ENCODE measurements around the gene CACNA1I.
"Not testable (repeated sequence)": the region's sequence is repeated elsewhere in the genome, so short reads cannot be mapped to it uniquely, and the experiment has no call there.

The CACNA1I gene

GRCh38 chr22:39733191-39733590, 162.6 kb downstream of the CACNA1I start:
- no peak overlapping the region for H3K27ac Mint-ChIP-seq
- H3K4me1 Mint-ChIP-seq, result peaks cover 22% of the 10 kb centered on the region
- no peaks in the 10 kb centered on the region for H3K36me3 Mint-ChIP-seq (ENCODE audit: low read depth)
- no peak overlapping the region for H3K4me3 Mint-ChIP-seq
- DNase-seq, result no peak
- H3K9me3 Mint-ChIP-seq, result no peaks in the 10 kb centered on the region
- peaks cover 14% of the 10 kb centered on the region for H3K27me3 Mint-ChIP-seq (ENCODE audit: low read depth, poor library complexity)
- TF ChIP-seq CTCF (IDR thresholded peaks at IDR 0.05), result no peak

GRCh38 chr22:39734046-39734445, 163.5 kb downstream of the CACNA1I start:
- not testable (repeated sequence) for H3K27ac Mint-ChIP-seq; DNase-seq; H3K9me3 Mint-ChIP-seq; H3K36me3 Mint-ChIP-seq (ENCODE audit: low read depth); H3K4me3 Mint-ChIP-seq
- peaks cover 22% of the 10 kb centered on the region for H3K4me1 Mint-ChIP-seq
- peaks cover 14% of the 10 kb centered on the region for H3K27me3 Mint-ChIP-seq (ENCODE audit: low read depth, poor library complexity)

GRCh38 chr22:39734866-39735265, 164.3 kb downstream of the CACNA1I start:
- H3K27ac Mint-ChIP-seq, result no peak overlapping the region
- H3K4me1 Mint-ChIP-seq, result peaks cover 18% of the 10 kb centered on the region
- no peak overlapping the region for H3K4me3 Mint-ChIP-seq
- no peak for TF ChIP-seq CTCF (IDR thresholded peaks at IDR 0.05)
- H3K27me3 Mint-ChIP-seq (ENCODE audit: low read depth, poor library complexity), result peaks cover 14% of the 10 kb centered on the region
- peaks cover 6% of the 10 kb centered on the region for H3K9me3 Mint-ChIP-seq
- no peak for DNase-seq
- no peaks in the 10 kb centered on the region for H3K36me3 Mint-ChIP-seq (ENCODE audit: low read depth)

GRCh38 chr22:39735776-39736175, 165.2 kb downstream of the CACNA1I start:
- Mint-ChIP-seq H3K4me3 (no peak overlapping the region), H3K4me1 (peaks cover 18% of the 10 kb centered on the region), H3K27me3 (ENCODE audit: low read depth, poor library complexity) (peaks cover 17% of the 10 kb centered on the region), H3K27ac (no peak overlapping the region), H3K36me3 (ENCODE audit: low read depth) (no peaks in the 10 kb centered on the region), H3K9me3 (peaks cover 6% of the 10 kb centered on the region)
- DNase-seq, result no peak
- no peak for TF ChIP-seq CTCF (IDR thresholded peaks at IDR 0.05)

- peaks cover 5% of the 10 kb centered on the region for H3K36me3 Mint-ChIP-seq (ENCODE audit: low read depth)
- no peak overlapping the region for H3K27ac Mint-ChIP-seq
- no peak for TF ChIP-seq CTCF (IDR thresholded peaks at IDR 0.05)
- no peak for DNase-seq
- peaks cover 16% of the 10 kb centered on the region for H3K9me3 Mint-ChIP-seq
- no peak overlapping the region for H3K4me3 Mint-ChIP-seq
- H3K27me3 Mint-ChIP-seq (ENCODE audit: low read depth, poor library complexity), result peaks cover 11% of the 10 kb centered on the region
- H3K4me1 Mint-ChIP-seq, result no peaks in the 10 kb centered on the region
These were observed 168.2 kb downstream of the CACNA1I start for GRCh38 chr22:39738746-39739145.
